Gastrocnemius medialis (tissue), 4 donors: ENCODE data around the gene PPARA.

Source experiments
- CTCF ChIP-seq, 5 experiments: fragments of 450-650 bp in 3 of 5; fragments of 200-600 bp in 2 of 5; sonication (generic) in 2 of 5; IDR thresholded peaks in 4 of 5; conservative IDR thresholded peaks in 1 of 5; 1 replicate in 4 of 5; 2 replicates in 1 of 5; pipeline ENCODE4 v1.5.1; 2016 to 2019; ENCODE audit warnings: antibody characterized with exemption in 5 of 5, mild to moderate bottlenecking in 3 of 5, moderate library complexity in 3 of 5
- POLR2A ChIP-seq, 2 donors: fragments of 450-650 bp; IDR thresholded peaks; one replicate each; pipeline ENCODE4 v1.6.1; 2017; ENCODE audit warnings: antibody characterized with exemption in 2 of 2, mild to moderate bottlenecking in 2 of 2, moderate library complexity in 2 of 2

- no peak for TF ChIP-seq CTCF (IDR thresholded peaks at IDR 0.05 in 4 of 5, conservative IDR thresholded peaks at IDR 0.05 in 1 of 5)
- TF ChIP-seq POLR2A (IDR thresholded peaks at IDR 0.05) = no peak
Measured at GRCh38 chr22:46171940-46172339, 21.6 kb downstream of the PPARA start.
